DND-41 (cell line): ENCODE results near the gene LURAP1L.

Experiments used
- CTCF ChIP-seq: IDR thresholded peaks from 2 replicates; pipeline ENCODE4 v1.5.1; 2012; ENCODE audit warnings: borderline replicate concordance, low read length, moderate library complexity, mild to moderate bottlenecking; ENCODE audit not compliant: poor library complexity, severe bottlenecking; ENCODE audit errors: extremely low read depth
- EZH2 ChIP-seq: IDR thresholded peaks from 3 replicates; pipeline ENCODE4 v1.6.1; 2012; ENCODE audit warnings: borderline replicate concordance, low read depth, mild to moderate bottlenecking, moderate library complexity, low read length, inconsistent platforms; ENCODE audit not compliant: severe bottlenecking

GRCh38 chr9:12815888-12816287, 41.1 kb downstream of the LURAP1L start:
- no peak for TF ChIP-seq CTCF
- TF ChIP-seq EZH2, result no peak
